ENCODE data around the gene SRGAP3.
"Not testable (repeated sequence)": the region's sequence is repeated elsewhere in the genome, so short reads cannot be mapped to it uniquely, and the experiment has no call there.

The SRGAP3 gene

DNA sequence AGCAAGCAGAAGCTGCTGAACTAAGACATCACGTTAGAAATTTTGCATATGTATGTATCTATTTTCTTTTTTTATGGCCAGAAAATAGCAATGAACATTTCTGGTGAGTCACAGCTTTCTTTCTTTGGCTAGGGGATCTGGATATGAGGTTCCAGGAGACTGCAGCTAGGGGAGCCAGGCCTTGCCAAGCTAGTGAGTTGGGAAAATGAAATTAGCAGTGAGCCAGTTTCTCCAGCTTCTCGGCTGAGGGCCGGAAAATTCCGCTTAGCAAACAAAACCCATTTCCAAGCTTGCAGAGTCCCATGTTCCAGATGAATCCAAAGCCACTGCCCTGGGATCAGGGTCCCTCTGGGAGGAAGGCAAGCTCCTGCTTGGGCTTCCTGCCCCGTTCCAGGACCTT is 137.6 kb downstream of the SRGAP3 start:
- no peak for DNase-seq (ENCODE audit: low spot score)

DNA sequence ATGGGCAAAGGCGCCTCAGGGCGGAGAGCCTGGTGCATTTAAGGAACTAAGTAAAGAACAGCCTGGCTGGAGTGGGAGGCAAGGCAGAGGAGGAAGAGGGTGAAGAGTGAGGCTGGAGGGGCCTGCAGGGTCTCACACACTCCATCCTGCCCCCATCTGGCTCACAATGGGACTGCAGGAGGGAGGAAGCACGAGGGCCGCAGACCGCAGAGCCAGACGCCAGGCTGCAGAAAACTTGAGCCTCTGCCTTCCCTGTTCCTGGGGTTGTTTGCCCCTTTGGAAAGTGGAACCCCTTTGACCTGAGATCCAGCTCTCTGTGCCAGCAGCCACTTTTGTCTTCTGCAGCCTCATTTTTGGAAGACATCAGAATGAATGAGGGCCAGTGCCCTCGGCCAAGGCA is 138.0 kb downstream of the SRGAP3 start:
- DNase-seq (ENCODE audit: low spot score), result no peak

DNA sequence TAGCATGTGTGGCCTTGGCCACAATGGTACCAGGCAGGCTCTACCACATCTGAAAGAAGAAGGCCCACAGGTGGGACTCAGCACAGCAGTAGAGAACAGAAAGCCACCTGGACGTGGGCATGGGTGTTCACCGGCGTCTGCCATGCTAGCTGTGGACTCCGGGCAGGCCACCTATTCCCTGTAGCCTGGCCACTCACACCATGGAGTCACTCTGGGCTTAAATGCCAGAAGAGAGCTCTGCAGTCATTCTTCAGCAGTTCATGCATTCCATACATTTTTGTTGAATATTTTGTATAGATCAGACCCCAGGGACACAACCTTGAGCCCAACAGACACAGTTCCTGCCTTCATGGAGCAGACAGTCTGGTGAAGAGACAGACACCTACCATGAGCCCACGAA is 138.6 kb downstream of the SRGAP3 start:
- DNase-seq (ENCODE audit: low spot score), result no peak

DNA sequence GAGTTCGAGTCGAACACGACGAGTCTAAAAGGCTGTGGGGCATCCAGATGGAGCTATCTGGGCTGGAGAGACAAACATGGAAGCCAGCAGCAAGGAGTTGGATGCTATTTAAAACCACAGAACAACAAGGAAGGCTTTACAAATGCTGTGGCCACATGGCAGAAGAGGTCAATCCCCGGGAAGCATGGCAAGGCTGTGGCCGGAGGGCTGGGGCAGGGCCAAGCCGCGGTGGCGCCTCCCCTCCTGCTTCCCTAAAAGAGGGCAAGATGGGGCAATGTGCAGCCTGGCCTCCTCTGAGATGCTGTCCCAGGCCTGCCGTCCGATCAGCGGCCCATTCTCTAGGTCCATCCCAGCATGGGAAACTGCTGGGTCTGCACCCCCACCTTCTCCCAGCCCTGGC is 139.1 kb downstream of the SRGAP3 start:
- DNase-seq (ENCODE audit: low spot score), result no peak

DNA sequence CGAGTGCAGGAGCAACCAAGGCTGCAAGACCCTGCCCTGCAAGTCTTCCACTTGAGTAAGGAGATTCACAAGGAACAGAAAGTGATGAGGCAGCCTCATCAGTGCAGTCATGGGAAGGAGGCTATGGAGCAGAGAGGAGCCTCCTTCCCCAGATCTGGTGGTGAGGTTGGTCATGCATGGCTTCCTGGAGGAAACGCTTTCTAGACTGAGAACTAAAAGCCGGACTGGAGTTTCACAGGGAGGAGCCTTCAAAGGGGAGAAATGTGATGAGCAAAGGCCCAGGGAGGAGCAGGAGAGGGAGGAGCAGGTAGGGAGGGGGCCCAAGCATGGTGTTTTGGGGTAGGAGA is 139.9 kb downstream of the SRGAP3 start:
- no peak for DNase-seq (ENCODE audit: low spot score)

DNA sequence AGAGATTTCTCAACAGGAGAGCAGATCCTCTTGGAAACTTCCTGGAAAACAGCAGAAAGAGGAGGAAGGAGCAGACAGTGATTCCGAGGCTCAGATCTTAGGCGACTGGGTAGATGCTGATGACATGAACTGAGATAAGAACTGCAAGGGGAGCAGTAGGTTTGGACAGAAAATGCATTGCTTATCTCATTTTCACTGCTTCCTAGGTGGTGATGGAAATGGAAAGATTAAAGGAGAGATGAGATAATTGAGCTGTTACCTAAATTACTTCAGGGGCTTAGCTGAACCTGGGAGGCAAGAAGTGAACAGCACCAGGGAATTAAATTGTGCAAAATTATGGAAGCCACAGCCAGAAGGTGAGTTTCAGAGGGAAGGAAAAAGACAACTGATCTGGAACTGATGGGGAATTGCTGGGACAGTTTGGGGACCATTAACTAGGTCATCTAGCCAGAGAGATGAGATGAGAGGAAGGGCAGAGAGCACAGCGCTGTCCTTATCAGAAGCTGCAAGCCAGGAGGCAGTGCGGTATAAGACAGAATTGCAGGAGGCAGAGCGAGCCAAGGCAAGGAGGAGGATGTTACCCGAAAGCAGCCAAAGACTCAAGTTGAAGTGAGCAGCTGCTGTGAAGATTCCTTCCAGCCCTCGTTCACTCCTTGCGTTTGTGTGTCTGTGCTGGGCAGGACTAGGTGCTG is 140.4 kb downstream of the SRGAP3 start:
- DNase-seq (ENCODE audit: low spot score), result no peak

DNA sequence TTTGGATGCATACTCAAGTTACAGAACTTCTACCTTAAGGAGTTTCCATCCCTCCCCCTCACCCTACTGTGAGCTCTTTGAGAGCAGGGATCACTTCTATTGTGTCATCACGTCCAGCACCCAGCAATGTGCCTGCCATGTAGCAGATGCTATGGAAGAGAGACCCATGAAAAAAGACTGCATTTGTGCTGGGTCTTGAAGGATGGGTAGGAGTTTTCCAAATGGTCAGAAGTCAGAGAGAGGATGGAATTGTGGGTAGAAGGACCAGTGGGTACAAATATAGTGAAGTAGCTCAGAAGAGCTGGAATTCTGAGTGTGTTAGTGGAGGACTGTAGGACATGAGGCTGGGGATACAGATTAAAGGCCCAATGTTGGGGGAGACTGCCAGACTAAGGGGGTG is 141.7 kb downstream of the SRGAP3 start:
- DNase-seq (ENCODE audit: low spot score), result no peak

DNA sequence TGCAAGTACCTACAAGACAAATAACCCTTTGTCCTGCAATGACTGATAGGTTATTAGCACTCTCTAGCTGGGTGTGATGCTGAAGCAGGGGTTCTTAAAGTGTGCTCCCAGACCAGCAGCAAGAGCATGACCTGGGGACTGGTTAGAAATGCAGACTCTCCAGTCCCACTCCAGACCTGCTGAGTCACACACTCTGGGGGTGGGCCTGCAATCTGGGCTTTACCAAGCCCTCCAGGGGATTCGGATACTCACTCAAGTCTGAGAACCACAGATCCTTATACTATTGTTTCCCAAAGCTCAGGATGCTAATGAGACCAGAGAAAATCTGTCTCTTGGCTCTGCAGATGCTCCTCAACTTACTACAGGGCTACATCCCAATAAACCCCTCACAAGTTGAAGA is 144.0 kb downstream of the SRGAP3 start:
- no peak for DNase-seq (ENCODE audit: low spot score)

DNA sequence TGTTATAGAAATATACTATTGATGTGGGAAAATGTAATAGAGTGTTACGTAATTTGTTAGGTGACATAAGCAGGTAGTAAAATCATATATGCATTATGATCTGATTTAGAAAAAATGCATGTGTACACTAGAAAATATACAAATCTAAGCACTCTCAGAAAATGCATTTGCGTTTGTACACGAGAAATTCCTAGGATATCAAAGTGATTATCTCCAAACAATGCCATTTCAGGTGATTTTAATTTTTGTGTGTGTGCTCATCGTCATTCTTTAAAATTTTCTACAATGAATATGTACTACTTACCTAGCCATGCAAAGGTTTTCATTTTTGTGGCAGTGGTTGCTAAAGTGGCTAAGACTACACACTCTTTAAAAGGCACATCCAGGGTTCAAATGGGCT is 145.3 kb downstream of the SRGAP3 start:
- DNase-seq (ENCODE audit: low spot score), result no peak

DNA sequence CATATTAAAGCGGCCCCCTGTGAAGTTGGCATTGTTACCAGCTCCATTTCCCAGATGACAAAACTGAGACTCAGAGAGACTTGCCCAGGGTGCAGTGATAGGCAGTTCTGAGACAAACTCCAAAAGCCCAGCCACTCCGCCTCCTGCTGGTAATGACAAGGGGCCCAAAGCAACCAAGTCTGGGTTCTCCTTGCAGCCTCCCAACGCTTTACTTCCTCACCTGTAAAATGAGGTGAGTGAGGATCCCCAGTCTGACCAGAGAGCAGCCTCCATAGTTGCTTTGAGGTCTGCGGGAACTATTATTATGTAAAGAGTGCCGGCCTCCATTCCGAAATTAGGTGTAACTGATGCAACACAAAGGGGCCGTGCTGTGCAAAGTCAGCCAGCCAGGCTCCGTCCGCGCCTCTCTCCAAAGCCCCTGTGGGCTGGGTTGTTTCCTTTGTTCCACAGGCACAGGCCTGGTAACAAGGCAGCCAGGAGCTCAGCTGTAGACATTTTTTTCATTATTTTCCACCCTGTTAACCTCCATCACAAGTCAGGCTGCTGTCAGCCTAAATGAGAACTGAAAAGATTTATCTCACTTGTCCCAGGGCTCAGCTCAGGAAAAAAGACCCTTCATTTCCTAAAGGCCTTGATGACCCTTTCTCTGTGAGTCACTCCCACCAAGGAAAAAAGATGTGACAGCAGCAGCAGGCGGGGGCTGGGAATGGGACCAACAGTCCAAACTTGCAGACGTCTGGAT is 147.0 kb downstream of the SRGAP3 start:
- no peak for DNase-seq (ENCODE audit: low spot score)

DNA sequence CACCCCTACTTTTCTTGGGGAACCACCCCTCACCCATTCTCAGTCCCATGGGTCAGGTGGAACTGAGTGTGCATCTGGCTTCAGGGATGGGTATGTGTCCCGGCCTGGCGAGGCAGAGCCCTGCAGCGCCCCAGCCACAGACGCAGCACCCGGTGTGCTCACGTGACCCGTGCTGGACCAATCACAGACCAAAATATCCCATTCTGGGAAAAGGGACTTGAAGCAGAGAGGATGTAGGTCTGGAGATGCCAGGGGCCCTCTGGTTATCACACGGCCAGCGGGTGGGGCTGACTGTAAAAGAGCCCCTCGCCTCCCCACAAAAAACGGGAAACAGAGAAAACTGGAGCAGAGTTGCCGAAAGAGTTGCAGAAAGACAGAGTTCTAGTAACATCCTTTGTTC is 148.2 kb downstream of the SRGAP3 start:
- no peak for DNase-seq (ENCODE audit: low spot score)

DNA sequence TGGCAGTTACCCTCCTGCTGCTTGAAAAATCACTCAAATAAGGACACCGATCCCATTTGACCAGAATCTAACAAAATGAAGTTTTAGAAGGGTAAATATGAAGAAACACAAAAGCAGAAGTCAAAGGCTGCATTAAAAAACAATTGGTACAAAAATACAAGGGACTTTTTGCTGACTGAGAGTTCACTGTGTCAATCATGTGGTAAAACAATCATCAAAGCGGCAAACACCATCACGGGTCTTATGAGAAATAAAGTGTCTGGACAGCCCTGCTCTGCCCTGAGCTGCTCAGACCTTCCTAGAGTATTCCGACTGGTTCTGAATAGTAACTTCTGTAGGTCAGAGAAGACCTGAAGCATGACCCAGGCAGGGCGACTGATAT is 148.9 kb downstream of the SRGAP3 start:
- DNase-seq (ENCODE audit: low spot score), result no peak

DNA sequence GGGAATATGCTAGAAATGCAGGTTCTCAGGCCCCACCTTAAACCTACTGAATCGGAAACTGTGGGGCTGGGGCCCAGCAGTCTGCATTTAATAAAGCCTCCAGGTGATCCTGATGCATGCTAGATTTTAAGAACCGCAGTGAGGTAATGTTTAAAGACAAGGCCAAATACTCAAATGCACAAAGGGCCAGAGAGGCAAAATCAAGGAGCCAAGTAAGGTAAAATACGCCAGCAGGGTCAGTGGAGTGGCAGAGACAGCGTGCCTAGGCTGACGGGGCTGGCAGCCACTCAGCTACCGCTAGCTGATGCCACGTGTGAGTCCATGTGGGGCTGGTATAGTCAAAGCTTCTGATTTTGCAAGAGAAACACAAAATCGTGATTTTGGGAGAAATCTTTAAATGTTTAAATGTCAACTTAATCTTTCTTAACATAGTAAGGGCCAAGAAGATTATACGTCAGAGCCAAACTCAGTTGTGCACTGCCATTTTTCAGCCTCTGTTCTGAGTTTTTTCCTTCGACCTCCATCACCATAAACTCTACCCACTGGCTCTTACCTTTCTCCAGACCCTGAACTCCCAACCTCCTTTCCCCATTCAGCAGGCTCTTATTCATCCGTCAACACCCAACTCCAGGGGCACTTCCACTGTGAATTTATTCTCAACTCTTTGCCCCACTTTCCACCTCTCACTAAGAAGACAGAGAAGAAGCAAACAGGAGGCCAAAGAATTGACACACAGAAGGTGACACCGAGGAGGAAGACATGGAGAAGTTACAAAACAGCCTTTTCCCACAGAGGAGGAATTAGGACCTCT is 149.5 kb downstream of the SRGAP3 start:
- no peak for DNase-seq (ENCODE audit: low spot score)

DNA sequence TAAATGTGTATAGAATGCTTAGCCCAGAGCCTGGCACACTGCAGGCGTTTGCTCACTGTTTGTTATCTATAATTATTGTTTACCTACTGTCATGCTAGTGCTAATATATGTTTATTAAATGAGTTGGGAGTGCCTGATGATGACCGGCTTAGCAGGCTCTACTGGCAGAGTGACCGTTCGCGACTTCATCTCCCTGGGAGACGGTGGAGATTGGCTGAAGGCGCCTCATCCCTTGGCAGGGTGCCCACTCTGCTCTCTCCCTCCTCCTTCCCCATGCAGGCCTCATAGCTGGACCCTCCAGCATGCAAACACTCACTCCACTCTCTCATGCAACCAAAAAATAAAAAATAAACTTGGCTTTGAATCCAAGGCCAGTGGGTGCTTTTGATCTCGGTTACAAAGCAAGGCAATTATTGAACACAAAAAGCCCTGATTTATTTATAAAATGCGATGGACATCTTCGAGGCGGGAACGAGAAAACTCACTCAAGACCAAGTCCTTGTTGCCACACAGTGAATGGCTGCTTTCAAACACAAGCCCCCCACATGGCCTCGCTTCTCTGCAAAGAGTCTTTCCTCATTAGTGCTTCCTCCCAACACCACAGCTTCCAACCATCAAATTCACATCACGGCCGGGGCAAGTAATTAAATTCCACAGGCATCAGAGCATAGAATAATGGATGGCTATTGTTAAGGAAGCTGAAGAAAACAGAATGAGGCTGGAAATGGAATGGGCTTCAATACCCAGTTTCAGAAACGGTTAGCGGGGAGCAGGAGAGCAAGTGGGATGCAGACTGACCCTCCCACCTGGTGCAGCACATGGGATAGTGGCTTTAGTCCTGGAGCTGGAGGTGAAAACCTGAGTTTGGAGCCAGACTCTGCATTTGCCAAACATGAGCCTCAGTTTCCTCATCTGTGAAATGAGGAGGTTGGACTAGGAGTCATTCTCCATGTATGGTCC is 150.4 kb downstream of the SRGAP3 start:
- no peak for DNase-seq (ENCODE audit: low spot score)

DNA sequence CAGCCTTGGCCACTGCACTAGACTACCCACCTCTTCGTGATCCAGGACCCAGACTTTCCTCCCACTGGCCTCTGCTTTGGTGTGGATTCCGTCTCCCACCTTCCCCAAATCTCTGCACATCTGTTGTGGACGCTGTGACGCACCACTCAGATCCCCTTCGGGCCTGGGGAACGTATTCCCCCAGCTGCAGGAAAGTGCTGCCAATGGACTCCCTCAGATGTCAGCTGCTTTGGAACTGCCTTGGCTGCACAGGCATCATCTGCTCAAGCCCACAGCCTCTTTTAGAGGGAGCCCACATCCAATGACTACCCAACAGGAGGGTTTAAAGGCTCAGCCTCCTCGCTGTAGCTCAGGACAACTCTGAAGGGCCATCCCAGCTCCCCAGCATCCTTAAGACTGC is 152.0 kb downstream of the SRGAP3 start:
- no peak for DNase-seq (ENCODE audit: low spot score)

DNA sequence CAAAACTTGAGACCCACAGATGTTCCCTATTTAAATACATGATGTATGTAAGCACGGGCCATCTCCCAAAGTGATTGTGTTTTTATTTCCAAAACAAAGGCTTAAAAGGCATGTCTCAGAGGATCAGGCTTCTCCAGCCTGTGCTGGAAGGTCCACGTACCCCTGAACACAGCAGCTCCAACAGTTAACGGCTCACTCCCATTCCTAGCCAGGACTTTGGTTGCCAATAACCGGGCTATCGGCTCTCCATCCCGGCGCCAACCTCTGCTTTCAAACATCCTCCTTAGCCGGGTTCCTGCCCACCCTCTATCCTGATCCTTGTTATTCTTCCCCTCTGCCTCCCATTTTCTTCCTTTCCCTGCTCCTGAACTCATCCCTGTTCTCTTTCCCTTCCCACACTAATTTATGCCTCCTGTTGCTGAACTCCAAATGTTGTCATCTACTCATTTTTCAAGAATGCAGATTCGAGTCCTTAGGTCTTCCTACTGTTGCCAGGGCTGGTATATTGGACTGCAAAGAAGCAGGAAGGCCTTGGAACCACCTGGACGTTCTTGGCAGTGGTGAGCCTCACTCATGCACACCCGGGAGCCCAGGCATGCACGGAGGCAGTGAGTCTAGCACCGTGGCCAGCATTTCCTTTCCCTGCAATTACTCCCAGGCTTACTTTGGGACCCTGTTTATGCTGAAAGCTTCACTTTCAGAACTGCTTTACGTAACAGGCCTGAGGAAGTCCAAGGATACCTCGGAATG is 157.8 kb downstream of the SRGAP3 start:
- no peak for DNase-seq (ENCODE audit: low spot score)

DNA sequence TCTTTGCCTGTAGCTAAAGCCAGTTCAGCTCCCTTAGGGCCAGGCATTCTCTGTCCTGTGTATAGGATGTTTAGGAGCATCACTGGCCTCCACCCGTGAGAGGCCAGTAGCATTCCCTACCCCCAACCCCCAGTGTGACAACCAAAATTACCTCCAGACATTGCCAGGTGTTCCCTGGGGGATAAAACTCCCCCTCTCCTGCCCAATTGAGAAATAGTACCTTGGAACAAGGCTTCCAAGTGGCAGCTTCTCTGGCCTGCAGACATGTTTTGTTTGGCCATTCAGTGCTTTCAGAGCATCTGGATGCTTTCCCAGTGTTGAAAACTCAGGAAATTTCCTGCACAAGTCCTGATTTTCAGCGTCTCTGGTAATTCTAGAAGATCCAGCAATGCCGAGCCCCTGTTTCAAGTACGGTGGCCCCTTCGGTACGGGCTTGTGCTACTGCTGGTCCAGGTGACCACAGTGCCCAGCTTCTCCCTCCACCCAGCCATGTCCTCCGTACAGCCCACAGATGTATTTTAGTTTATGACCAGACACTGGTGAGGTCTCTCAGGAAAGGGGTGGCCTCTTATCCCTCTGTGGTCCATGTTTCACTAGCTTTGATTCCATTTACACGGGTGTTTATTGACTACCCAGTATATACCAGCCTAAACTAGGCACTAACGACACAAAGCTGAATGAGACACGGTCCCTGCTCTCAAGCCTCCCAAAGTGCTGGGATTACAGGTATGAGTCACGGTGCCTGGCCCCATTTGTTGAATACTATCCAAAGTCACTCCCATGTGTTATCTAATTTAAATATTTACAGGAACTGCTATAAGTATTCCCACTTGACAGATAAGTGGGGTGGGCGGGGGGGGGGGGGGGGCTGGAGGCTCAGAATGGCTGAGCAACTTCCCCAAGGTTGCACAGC is 160.7 kb downstream of the SRGAP3 start:
- no peak for DNase-seq (ENCODE audit: low spot score)

DNA sequence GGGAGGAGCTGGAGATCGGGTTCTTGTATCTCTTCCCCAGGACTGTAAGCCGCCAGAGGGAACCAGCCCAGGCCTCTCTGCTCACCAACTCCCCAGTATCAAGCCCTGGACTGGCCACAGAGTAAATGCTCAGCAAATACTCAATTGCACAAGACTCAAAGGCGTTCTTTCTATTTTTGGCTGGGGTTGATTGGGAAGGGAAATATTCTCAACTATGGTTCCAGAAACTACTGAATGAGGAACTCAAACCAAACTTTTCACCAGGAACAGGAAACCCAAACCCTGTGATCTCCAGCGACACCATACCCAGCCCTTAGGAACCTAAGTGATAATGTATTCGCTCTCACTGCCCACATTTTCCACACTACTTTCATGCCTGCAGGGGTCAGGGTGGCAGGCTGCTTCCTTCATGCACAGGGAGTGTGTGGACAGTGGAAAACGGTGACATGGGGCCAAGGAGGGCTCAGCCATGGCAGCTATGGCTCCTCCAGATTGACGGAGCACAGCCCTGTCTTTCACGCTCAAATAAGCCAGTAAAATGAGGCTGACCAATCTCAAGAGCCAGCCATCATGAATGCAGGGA is 161.5 kb downstream of the SRGAP3 start:
- no peak for DNase-seq (ENCODE audit: low spot score)

DNA sequence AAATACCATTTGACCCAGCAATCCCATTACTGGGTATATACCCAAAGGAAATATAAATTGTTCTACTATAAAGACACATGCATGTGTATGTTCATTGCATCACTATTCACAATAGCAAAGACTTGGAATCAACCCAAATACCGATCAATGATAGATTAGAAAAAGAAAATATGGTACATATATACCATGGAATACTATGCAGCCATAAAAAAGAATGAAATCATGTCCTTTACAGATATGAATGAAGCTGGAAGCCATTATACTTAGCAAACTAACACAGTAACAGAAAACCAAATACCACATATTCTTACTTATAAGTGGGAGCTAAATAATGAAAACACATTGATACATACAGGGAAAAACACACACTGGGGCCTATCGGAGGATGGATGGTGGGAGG is 164.0 kb downstream of the SRGAP3 start:
- DNase-seq (ENCODE audit: low spot score), result not testable (repeated sequence)

All from COLO829 (cell line).